BLaER1 treated with 17β-estradiol and CSF1 and Interleukin-3, amounts not matched to agents 10 nM and 100 nM (cell line): ENCODE measurements around the gene GNA12.
A peak's percentile ranks its signal among the peaks of the same experiment; 100 is the strongest.

ENCODE experiments used
- H3K27ac ChIP-seq, 11 experiments: shearing (Covaris generic); formaldehyde crosslinking; 2 replicates each; pipeline ENCODE4 v1.8.1; 2022
- H3K27me3 ChIP-seq, 11 experiments: shearing (Covaris generic); formaldehyde crosslinking; 2 replicates each; pipeline ENCODE4 v1.8.1; 2022
- H3K36me3 ChIP-seq, 11 experiments: shearing (Covaris generic); formaldehyde crosslinking; 2 replicates each; pipeline ENCODE4 v1.8.1; 2022
- H3K4me1 ChIP-seq, 10 experiments: shearing (Covaris generic); formaldehyde crosslinking; 2 replicates each; pipeline ENCODE4 v1.8.1; 2022
- H3K4me2 ChIP-seq, 11 experiments: shearing (Covaris generic); formaldehyde crosslinking; 2 replicates each; pipeline ENCODE4 v1.8.1; 2022
- H3K4me3 ChIP-seq, 10 experiments: shearing (Covaris generic); formaldehyde crosslinking; 2 replicates each; pipeline ENCODE4 v1.8.1; 2022
- H3K9ac ChIP-seq, 11 experiments: shearing (Covaris generic); formaldehyde crosslinking; 2 replicates each; pipeline ENCODE4 v1.8.1; 2022
- H3K9me3 ChIP-seq, 11 experiments: shearing (Covaris generic); formaldehyde crosslinking; replicated peaks in 1 of 11; 2 replicates each; pipeline ENCODE4 v1.8.1; 2022
- H4K20me1 ChIP-seq, 11 experiments: shearing (Covaris generic); formaldehyde crosslinking; 2 replicates each; pipeline ENCODE4 v1.8.1; 2022
- Cebpa-rat ChIP-seq, 11 experiments: shearing (Covaris generic); IDR thresholded peaks; 2 replicates each; pipeline ENCODE4 v1.8.1; 2022

Gene GNA12

GRCh38 chr7:2882111-2882510, 38.0 kb upstream of the GNA12 start:
- peak overlapping the region in 9 of 11 experiments; percentile 36 to 77 (median 70); a peak in 16 of 22 replicates for H3K4me2 ChIP-seq
- H3K36me3 ChIP-seq = no peaks in the 10 kb centered on the region
- no peaks in the 10 kb centered on the region for H3K9me3 ChIP-seq
- peaks cover 10 to 79% (median 58%) of the 10 kb centered on the region in 10 experiments for H3K4me1 ChIP-seq
- no peak overlapping the region for H3K4me3 ChIP-seq
- H4K20me1 ChIP-seq = peaks cover 0 to 19% (median 0%) of the 10 kb centered on the region in 11 experiments; a peak in 2 of 22 replicates
- H3K27ac ChIP-seq = no peak overlapping the region
- no peak for TF ChIP-seq Cebpa-rat (IDR thresholded peaks at IDR 0.05)
- H3K9ac ChIP-seq = 0 out of 22 replicates have a peak overlapping the region, but pooled peaks of 1 of the 11 experiments have one; percentile 15
- H3K27me3 ChIP-seq = peaks cover 0 to 19% (median 0%) of the 10 kb centered on the region in 11 experiments; a peak in 4 of 22 replicates

- H3K9ac ChIP-seq = no peak overlapping the region
- peaks cover 0 to 19% (median 0%) of the 10 kb centered on the region in 11 experiments; a peak in 2 of 22 replicates for H4K20me1 ChIP-seq
- H3K4me2 ChIP-seq = peak overlapping the region in 7 of 11 experiments; percentile 9 to 90 (median 72); a peak in 10 of 22 replicates
- H3K27me3 ChIP-seq = peaks cover 0 to 19% (median 0%) of the 10 kb centered on the region in 11 experiments; a peak in 4 of 22 replicates
- H3K9me3 ChIP-seq = no peaks in the 10 kb centered on the region
- H3K4me1 ChIP-seq = peaks cover 10 to 79% (median 63%) of the 10 kb centered on the region in 10 experiments
- H3K36me3 ChIP-seq = no peaks in the 10 kb centered on the region
- no peak overlapping the region for H3K27ac ChIP-seq
- no peak overlapping the region for H3K4me3 ChIP-seq
- no peak for TF ChIP-seq Cebpa-rat (IDR thresholded peaks at IDR 0.05)
These were observed 36.9 kb upstream of the GNA12 start for GRCh38 chr7:2880874-2881533.

GRCh38 chr7:2880051-2880450, 35.9 kb upstream of the GNA12 start:
- Histone ChIP-seq H3K9ac (no peak overlapping the region), H4K20me1 (peaks cover 0 to 19% (median 0%) of the 10 kb centered on the region in 11 experiments; a peak in 2 of 22 replicates), H3K4me3 (no peak overlapping the region), H3K27ac (no peak overlapping the region), H3K4me1 (peaks cover 12 to 88% (median 72%) of the 10 kb centered on the region in 10 experiments), H3K36me3 (no peaks in the 10 kb centered on the region), H3K27me3 (peaks cover 0 to 19% (median 0%) of the 10 kb centered on the region in 11 experiments; a peak in 4 of 22 replicates), H3K9me3 (no peaks in the 10 kb centered on the region), H3K4me2 (peak overlapping the region in 8 of 11 experiments; percentile 59 to 90 (median 73); a peak in 14 of 22 replicates)
- no peak for TF ChIP-seq Cebpa-rat (IDR thresholded peaks at IDR 0.05)

- no peaks in the 10 kb centered on the region for H3K36me3 ChIP-seq
- TF ChIP-seq Cebpa-rat (IDR thresholded peaks at IDR 0.05) = no peak
- H3K9me3 ChIP-seq = no peaks in the 10 kb centered on the region
- H3K4me1 ChIP-seq = peaks cover 19 to 95% (median 79%) of the 10 kb centered on the region in 10 experiments
- H4K20me1 ChIP-seq = peaks cover 0 to 19% (median 0%) of the 10 kb centered on the region in 11 experiments; a peak in 2 of 22 replicates
- H3K4me2 ChIP-seq = peak overlapping the region; percentile 52 to 90 (median 72)
- no peak overlapping the region for H3K27ac ChIP-seq
- H3K4me3 ChIP-seq = no peak overlapping the region
- no peak overlapping the region for H3K9ac ChIP-seq
- H3K27me3 ChIP-seq = peaks cover 0 to 19% (median 0%) of the 10 kb centered on the region in 11 experiments; a peak in 4 of 22 replicates
These were observed 35.2 kb upstream of the GNA12 start for GRCh38 chr7:2879354-2879753.

- H3K9me3 ChIP-seq = no peaks in the 10 kb centered on the region
- peaks cover 0 to 17% (median 0%) of the 10 kb centered on the region in 11 experiments; a peak in 2 of 22 replicates for H4K20me1 ChIP-seq
- peaks cover 0 to 15% (median 0%) of the 10 kb centered on the region in 11 experiments; a peak in 4 of 22 replicates for H3K27me3 ChIP-seq
- peak overlapping the region; percentile 52 to 90 (median 72) for H3K4me2 ChIP-seq
- H3K9ac ChIP-seq = no peak overlapping the region
- H3K4me3 ChIP-seq = no peak overlapping the region
- H3K36me3 ChIP-seq = no peaks in the 10 kb centered on the region
- H3K4me1 ChIP-seq = peaks cover 30 to 98% (median 86%) of the 10 kb centered on the region in 10 experiments
- TF ChIP-seq Cebpa-rat (IDR thresholded peaks at IDR 0.05) = no peak
- H3K27ac ChIP-seq = peak overlapping the region in 5 of 11 experiments; percentile 18 to 49 (median 35); a peak in 8 of 22 replicates
These were observed 34.2 kb upstream of the GNA12 start for GRCh38 chr7:2878306-2878705.

- H4K20me1 ChIP-seq = peaks cover 0 to 9% (median 0%) of the 10 kb centered on the region in 11 experiments; a peak in 2 of 22 replicates
- H3K9ac ChIP-seq = peak overlapping the region in 1 of 11 experiments; percentile 18; a peak in 1 of 22 replicates
- no peak overlapping the region; a peak in 1 of 22 replicates for H3K27ac ChIP-seq
- no peaks in the 10 kb centered on the region for H3K27me3 ChIP-seq
- peak overlapping the region in 7 of 11 experiments; percentile 15 to 97 (median 93); a peak in 10 of 22 replicates for H3K4me2 ChIP-seq
- no peak overlapping the region for H3K4me3 ChIP-seq
- no peaks in the 10 kb centered on the region for H3K9me3 ChIP-seq
- peaks cover 51 to 100% (median 92%) of the 10 kb centered on the region in 10 experiments for H3K4me1 ChIP-seq
- no peak for TF ChIP-seq Cebpa-rat (IDR thresholded peaks at IDR 0.05)
- H3K36me3 ChIP-seq = no peaks in the 10 kb centered on the region
These were observed 32.1 kb upstream of the GNA12 start for GRCh38 chr7:2876031-2876731.

GRCh38 chr7:2873686-2874551, 29.8 kb upstream of the GNA12 start:
- Histone ChIP-seq H3K9ac (peak overlapping the region; percentile 52 to 82 (median 73); a peak in 20 of 22 replicates), H3K4me3 (peak overlapping the region in 7 of 10 experiments; percentile 2 to 46 (median 27); a peak in 6 of 20 replicates), H3K36me3 (no peaks in the 10 kb centered on the region), H3K4me2 (peak overlapping the region; percentile 86 to 99 (median 94)), H3K4me1 (peaks cover 69 to 100% (median 94%) of the 10 kb centered on the region in 10 experiments), H3K27ac (peak overlapping the region; percentile 59 to 89 (median 80); a peak in 20 of 22 replicates), H3K27me3 (no peaks in the 10 kb centered on the region), H4K20me1 (no peaks in the 10 kb centered on the region), H3K9me3 (no peaks in the 10 kb centered on the region)
- no peak for TF ChIP-seq Cebpa-rat (IDR thresholded peaks at IDR 0.05)

GRCh38 chr7:2873146-2873545, 29.0 kb upstream of the GNA12 start:
- no peak for TF ChIP-seq Cebpa-rat (IDR thresholded peaks at IDR 0.05)
- Histone ChIP-seq H3K4me3 (peak overlapping the region in 7 of 10 experiments; percentile 2 to 46 (median 27); a peak in 6 of 20 replicates), H4K20me1 (no peaks in the 10 kb centered on the region), H3K27ac (peak overlapping the region in 10 of 11 experiments; percentile 63 to 89 (median 81); a peak in 17 of 22 replicates), H3K9me3 (no peaks in the 10 kb centered on the region), H3K27me3 (no peaks in the 10 kb centered on the region), H3K9ac (peak overlapping the region in 9 of 11 experiments; percentile 64 to 82 (median 76); a peak in 17 of 22 replicates), H3K4me1 (peaks cover 62 to 100% (median 91%) of the 10 kb centered on the region in 10 experiments), H3K36me3 (no peaks in the 10 kb centered on the region), H3K4me2 (peak overlapping the region; percentile 86 to 99 (median 94))
